GM18505 (cell line): Measurements from ENCODE around the gene ABCC8.

Experiments used
- ATAC-seq: cut with Tn5 transposase; IDR thresholded peaks from one replicate; pipeline ENCODE4 v1.9.1; 2021; ENCODE audit not compliant: unreplicated experiment
- POLR2A ChIP-seq: IDR thresholded peaks from 4 replicates; pipeline ENCODE4 v1.6.1; 2011; ENCODE audit warnings: borderline replicate concordance; ENCODE audit not compliant: insufficient read depth, insufficient read length; ENCODE audit errors: extremely low read depth

ABCC8 gene

GRCh38 chr11:17354601-17354991 lies 122.0 kb downstream of the ABCC8 start:
- no peak for TF ChIP-seq POLR2A
- ATAC-seq: no peak

GRCh38 chr11:17353821-17354600 lies 122.6 kb downstream of the ABCC8 start:
- ATAC-seq: no peak
- no peak for TF ChIP-seq POLR2A

- TF ChIP-seq POLR2A: no peak
- no peak for ATAC-seq
These were observed 123.5 kb downstream of the ABCC8 start for GRCh38 chr11:17352950-17353820.

- TF ChIP-seq POLR2A: no peak
- no peak for ATAC-seq
These were observed 125.0 kb downstream of the ABCC8 start, which contains the start of gene NCR3LG1 for GRCh38 chr11:17351510-17352176. Gene NCR3LG1, plus strand, starts transcription at chr11:17351800. Its CDS starts 170 bp downstream, at chr11:17351970.

GRCh38 chr11:17351172-17351509 lies 125.5 kb downstream of the ABCC8 start:
- TF ChIP-seq POLR2A: no peak
- ATAC-seq: no peak

- no peak for ATAC-seq
- TF ChIP-seq POLR2A: no peak
These were observed 126.0 kb downstream of the ABCC8 start for GRCh38 chr11:17350455-17351171.

- TF ChIP-seq POLR2A: no peak
- ATAC-seq: no peak
These were observed 129.0 kb downstream of the ABCC8 start for GRCh38 chr11:17347676-17348075.

GRCh38 chr11:17343907-17344306 lies 132.7 kb downstream of the ABCC8 start:
- no peak for TF ChIP-seq POLR2A
- no peak for ATAC-seq

- no peak for TF ChIP-seq POLR2A
- no peak for ATAC-seq
These were observed 133.4 kb downstream of the ABCC8 start for GRCh38 chr11:17343257-17343656.
